Psoas muscle (tissue), 8 donors: ENCODE results near the gene CRTAP. TPM values are rescaled to one million over a fixed set of nuclear protein-coding genes. Genes with fewer than 3 reads are reported as not detected.

Experiments
- ATAC-seq, 4 donors: fragments of 200-7000 bp; cut with Tn5 transposase; one replicate each; pipeline ENCODE4 v1.9.1; 2020; ENCODE audit warnings: moderate library complexity in 3 of 4, mild to moderate bottlenecking in 2 of 4
- DNase-seq, 2 donors: peaks; one replicate each; pipeline ENCODE4 v3.0.0-alpha.2; 2020
- H3K27ac ChIP-seq: fragments of 200-600 bp; one replicate; pipeline ENCODE4 v1.8.0; 2022
- H3K27me3 ChIP-seq, 3 donors: fragments of 200-600 bp in 1 of 3; one replicate each; pipeline versions ENCODE4 v1.6.1 to v1.8.0; 2013 to 2022; ENCODE audit warnings: low read length in 2 of 3, mild to moderate bottlenecking in 2 of 3, moderate library complexity in 1 of 3; ENCODE audit not compliant: insufficient read depth in 3 of 3
- H3K36me3 ChIP-seq, 2 donors: fragments of 200-600 bp in 1 of 2; one replicate each; pipeline versions ENCODE4 v1.6.1 to v1.8.0; 2013 to 2022; ENCODE audit warnings: low read depth in 1 of 2, mild to moderate bottlenecking in 1 of 2, moderate library complexity in 1 of 2; ENCODE audit not compliant: insufficient read depth in 1 of 2
- H3K4me1 ChIP-seq: fragments of 200-600 bp; one replicate; pipeline ENCODE4 v1.8.0; 2022
- H3K4me3 ChIP-seq: fragments of 200-600 bp; one replicate; pipeline ENCODE4 v1.8.0; 2022; ENCODE audit warnings: mild to moderate bottlenecking
- H3K9me3 ChIP-seq: fragments of 200-600 bp; one replicate; pipeline ENCODE4 v1.8.0; 2022
- CTCF ChIP-seq: fragments of 200-600 bp; IDR thresholded peaks from one replicate; pipeline ENCODE4 v1.8.0; 2022; ENCODE audit warnings: antibody characterized with exemption
- WGBS, 3 donors: extraction: QIAGEN DNeasy Blood & Tissue Kit; methylation state at CpG; one replicate each; pipeline versions ENCODE4 v1.1.6 to v1.1.7; 2013; 5-methylcytosine and 5-hydroxymethylcytosine counted together
- intact Hi-C, 2 donors: fragments of 100-400 bp; cut with DNase I; formaldehyde crosslinking; loops; one replicate each; pipeline versions ENCODE4 v1.11.0 to v1.14.2; 2022
- polyA plus RNA-seq, 3 donors: library from polyadenylated mRNA; stranded (reverse); fragments of 200-250 nt; gene quantifications; one replicate each; pipeline ENCODE4 v1.2.3, GENCODE V29; 2013
- total RNA-seq, 4 donors: library from RNA; stranded (reverse); fragmentation: NEBNext Ultra II Directional in 2 of 4; extraction: Animal tissue kit (Norgen Biotek cat#: 25700) in 2 of 4; gene quantifications; one replicate each; pipeline versions ENCODE4 v1.2.1 to v1.2.4, GENCODE V29; 2021 to 2023
- donor health status: healthy with polysubstance abuse.
- donor health status: DM: no; HTN: no; CAD: no; lungs with moderate emphysema.
- donor health status: Bipolar disorder and iron deficiency.
- donor health status: healthy.
- donor health status: DM: yes; HTN: yes; CAD: no.
- donor health status: DM: no; HTN: no; CAD: no.
- donor health status: DM: no; HTN: no; CAD: no.
- donor health status: DM: yes; HTN: yes; CAD: no.

Gene CRTAP
- total and polyA plus RNA-seq, 7 donors, result 24.9 to 80.8 (median 56.3) TPM

DNA sequence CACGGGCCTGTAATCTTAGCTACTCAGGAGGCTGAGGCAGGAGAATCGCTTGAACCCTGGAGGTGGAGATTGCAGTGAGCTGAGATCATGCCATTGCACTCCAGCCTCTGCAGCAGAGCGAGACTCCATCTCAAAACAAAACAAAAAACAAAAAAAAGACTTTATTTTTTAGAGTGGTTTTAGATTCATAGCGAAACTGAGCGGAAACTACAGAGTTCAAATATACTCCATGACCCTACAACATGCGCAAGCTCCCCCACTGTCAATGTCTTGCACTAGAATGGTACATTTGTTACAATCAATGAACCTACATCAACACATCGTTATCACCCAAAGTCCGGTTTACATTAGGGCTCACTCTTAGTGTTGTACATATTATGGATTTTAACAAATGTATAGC is 2.2 kb upstream of the CRTAP start:
- WGBS, 3 donors, result 96 to 97% (median 97%) methylated on average over 8 of the region's 8 CpGs
- Histone ChIP-seq H3K36me3 (no peaks in the 10 kb centered on the region), H3K27me3 (no peaks in the 10 kb centered on the region), H3K4me1 (peaks cover 7% of the 10 kb centered on the region), H3K4me3 (no peak overlapping the region), H3K9me3 (no peaks in the 10 kb centered on the region), H3K27ac (no peak overlapping the region)
- intact Hi-C loops, result loop anchor here in 1 of 2 donors (10.0 kb wide), 1 partner anchor 323 kb away; no protein-coding TSS in a partner anchor
- TF ChIP-seq CTCF, result no peak
- no peak for DNase-seq
- no peak for ATAC-seq

DNA sequence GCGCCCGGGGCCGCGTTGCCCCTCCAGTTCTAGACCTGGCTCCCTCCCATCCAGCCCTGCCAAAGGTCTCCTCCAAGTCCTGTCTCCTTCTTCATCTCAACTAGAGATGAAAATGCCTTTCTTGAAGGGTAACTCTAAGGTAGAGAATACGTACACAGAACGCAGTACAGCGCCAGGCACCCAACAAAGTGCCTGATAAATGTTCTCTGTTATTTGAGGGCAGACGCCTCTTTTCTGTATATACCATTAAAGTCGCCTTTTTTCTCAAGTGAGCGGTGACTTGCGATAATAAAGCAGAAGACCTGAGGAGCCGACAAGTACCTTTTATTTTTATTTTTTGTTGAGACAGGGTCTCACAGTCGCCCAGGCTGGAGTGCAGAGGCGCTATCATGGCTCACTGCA is 809 bp downstream of the CRTAP start:
- intact Hi-C loops, result loop anchor here in 1 of 2 donors (10.0 kb wide), 1 partner anchor 320 kb away; no protein-coding TSS in a partner anchor
- Histone ChIP-seq H3K27me3 (no peaks in the 10 kb centered on the region), H3K36me3 (no peaks in the 10 kb centered on the region), H3K4me1 (peaks cover 7% of the 10 kb centered on the region), H3K4me3 (peak overlapping the region; percentile 89), H3K9me3 (no peaks in the 10 kb centered on the region), H3K27ac (peak overlapping the region; percentile 92)
- TF ChIP-seq CTCF, result no peak
- peak in 1 of 4 donors; percentile 3 for ATAC-seq
- WGBS, 3 donors, result 48 to 55% (median 48%) methylated on average over 14 of the region's 14 CpGs
- DNase-seq, result no peak

- intact Hi-C loops, result loop anchor here in 1 of 2 donors (10.0 kb wide), 1 partner anchor 320 kb away; no protein-coding TSS in a partner anchor
- 39 to 53% (median 41%) methylated on average over 13 of the region's 13 CpGs for WGBS, 3 donors
- peak overlapping the region; percentile 92 for H3K27ac ChIP-seq
- peak overlapping the region; percentile 89 for H3K4me3 ChIP-seq
- H3K27me3 ChIP-seq, result no peaks in the 10 kb centered on the region
- DNase-seq, result peak; percentile 78 to 85
- no peak for TF ChIP-seq CTCF
- peaks cover 7% of the 10 kb centered on the region for H3K4me1 ChIP-seq
- H3K9me3 ChIP-seq, result no peaks in the 10 kb centered on the region
- ATAC-seq, result peak; percentile 80 to 88 (median 82)
- H3K36me3 ChIP-seq, result peaks cover 0 to 4% of the 10 kb centered on the region in 2 donors
These were observed 1.4 kb downstream of the CRTAP start for GRCh38 chr3:33115024-33115768.

DNA sequence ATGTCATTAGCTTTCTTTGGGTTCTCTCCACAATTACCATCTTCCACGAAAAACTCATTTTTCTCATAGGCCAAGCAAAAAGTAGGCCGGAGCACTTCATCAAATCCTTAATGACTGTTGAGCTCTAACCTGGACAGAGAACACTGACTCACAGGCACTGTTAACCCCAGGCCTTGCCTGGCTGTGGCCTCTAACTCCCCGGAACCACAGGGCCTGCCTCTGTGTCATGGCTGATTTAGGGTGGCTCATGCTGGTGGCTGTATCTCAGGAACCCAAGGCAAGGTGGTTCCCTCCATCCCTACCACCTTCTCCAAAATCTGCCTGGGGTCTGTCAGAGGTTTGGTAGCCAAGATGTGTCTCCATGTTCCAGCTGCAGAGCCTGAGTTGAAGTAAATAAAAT is 3.6 kb downstream of the CRTAP start:
- Histone ChIP-seq H3K4me1 (peaks cover 7% of the 10 kb centered on the region), H3K4me3 (no peak overlapping the region), H3K36me3 (peaks cover 0 to 23% of the 10 kb centered on the region in 2 donors), H3K9me3 (no peaks in the 10 kb centered on the region), H3K27ac (no peak overlapping the region), H3K27me3 (no peaks in the 10 kb centered on the region)
- DNase-seq (no peak), ATAC-seq (no peak)
- 83 to 92% (median 83%) methylated on average over 3 of the region's 3 CpGs for WGBS, 3 donors
- intact Hi-C loops, result loop anchor here in 1 of 2 donors (10.0 kb wide), 1 partner anchor 317 kb away; no protein-coding TSS in a partner anchor
- no peak for TF ChIP-seq CTCF
